HL-60 (cell line): ENCODE data around the gene BTBD2.

Experiments used
- CTCF ChIP-seq: IDR thresholded peaks from one replicate; pipeline ENCODE4 v1.5.1; 2011; ENCODE audit warnings: low read length, control low read depth, inconsistent platforms; ENCODE audit not compliant: insufficient read depth
- GABPA ChIP-seq: IDR thresholded peaks from 2 replicates; pipeline ENCODE4 v1.6.1; 2012; ENCODE audit warnings: low read depth
- TF ChIP-seq, protein P1 (sequence below): IDR thresholded peaks from 2 replicates; pipeline ENCODE4 v1.6.1; 2012; ENCODE audit warnings: low read depth; ENCODE audit not compliant: insufficient replicate concordance

DNA sequence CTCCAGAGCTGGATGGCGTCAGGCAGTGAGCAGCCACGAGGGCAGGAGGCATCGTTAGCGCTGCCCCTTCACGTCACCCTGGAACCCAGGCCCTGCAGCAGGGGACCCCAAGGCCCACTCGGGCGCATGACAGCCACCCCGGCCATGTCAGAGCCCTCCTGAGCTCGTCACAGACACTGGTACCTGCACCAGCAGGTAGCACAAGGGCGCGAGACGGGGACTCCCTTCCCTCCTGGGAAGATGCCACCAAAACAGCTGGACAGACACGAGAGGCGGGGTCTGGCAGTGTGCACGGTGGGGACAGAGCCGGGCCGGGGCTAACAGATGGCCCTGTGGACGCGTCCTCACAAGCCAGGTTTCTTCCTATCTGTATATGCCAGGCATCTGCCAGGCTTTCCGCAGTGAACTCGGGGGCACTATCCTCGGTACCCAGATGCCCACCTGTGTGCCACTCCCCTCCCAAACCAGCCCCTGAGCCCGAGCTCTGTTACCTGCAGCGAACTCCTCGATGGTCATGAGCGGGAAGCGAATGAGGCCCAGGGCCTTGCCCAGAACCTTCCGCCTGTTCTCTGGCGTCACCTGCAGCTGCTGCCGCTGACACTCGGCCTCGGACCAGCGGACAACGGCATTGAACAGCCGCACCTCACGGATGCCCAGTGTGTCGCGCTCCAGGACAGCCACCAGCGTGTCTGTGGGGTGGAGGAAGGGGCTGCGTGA is 25.8 kb downstream of the BTBD2 start:
- no peak for TF ChIP-seq CTCF
- TF ChIP-seq, protein P1, sequence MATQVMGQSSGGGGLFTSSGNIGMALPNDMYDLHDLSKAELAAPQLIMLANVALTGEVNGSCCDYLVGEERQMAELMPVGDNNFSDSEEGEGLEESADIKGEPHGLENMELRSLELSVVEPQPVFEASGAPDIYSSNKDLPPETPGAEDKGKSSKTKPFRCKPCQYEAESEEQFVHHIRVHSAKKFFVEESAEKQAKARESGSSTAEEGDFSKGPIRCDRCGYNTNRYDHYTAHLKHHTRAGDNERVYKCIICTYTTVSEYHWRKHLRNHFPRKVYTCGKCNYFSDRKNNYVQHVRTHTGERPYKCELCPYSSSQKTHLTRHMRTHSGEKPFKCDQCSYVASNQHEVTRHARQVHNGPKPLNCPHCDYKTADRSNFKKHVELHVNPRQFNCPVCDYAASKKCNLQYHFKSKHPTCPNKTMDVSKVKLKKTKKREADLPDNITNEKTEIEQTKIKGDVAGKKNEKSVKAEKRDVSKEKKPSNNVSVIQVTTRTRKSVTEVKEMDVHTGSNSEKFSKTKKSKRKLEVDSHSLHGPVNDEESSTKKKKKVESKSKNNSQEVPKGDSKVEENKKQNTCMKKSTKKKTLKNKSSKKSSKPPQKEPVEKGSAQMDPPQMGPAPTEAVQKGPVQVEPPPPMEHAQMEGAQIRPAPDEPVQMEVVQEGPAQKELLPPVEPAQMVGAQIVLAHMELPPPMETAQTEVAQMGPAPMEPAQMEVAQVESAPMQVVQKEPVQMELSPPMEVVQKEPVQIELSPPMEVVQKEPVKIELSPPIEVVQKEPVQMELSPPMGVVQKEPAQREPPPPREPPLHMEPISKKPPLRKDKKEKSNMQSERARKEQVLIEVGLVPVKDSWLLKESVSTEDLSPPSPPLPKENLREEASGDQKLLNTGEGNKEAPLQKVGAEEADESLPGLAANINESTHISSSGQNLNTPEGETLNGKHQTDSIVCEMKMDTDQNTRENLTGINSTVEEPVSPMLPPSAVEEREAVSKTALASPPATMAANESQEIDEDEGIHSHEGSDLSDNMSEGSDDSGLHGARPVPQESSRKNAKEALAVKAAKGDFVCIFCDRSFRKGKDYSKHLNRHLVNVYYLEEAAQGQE: no peak
- TF ChIP-seq GABPA: no peak
